ENCODE results near the gene PCP2. TPM values are rescaled to one million over a fixed set of nuclear protein-coding genes. Genes with fewer than 3 reads are reported as not detected.

The PCP2 gene
- total and polyA plus RNA-seq, 2 of the 8 experiments (the other 6 are each of a cell fraction or from before 2014, with no cell fraction given) = not detected

GRCh38 chr19:7636691-7637373 is 3.3 kb upstream of the PCP2 start, which contains the start of gene STXBP2 (continued):
- TF ChIP-seq CTCF (IDR thresholded peaks at IDR 0.05; ENCODE audit: control extremely low read depth in 1 of 3, insufficient read depth in 1 of 3, low read depth in 1 of 3, low read length in 3 of 3) (peak in 1 of 3 experiments; percentile 6; a peak in 1 of 4 replicates), ZNF274 (IDR thresholded peaks at IDR 0.05; ENCODE audit: borderline replicate concordance, extremely low read depth, low read length) (no peak), RFX5 (IDR thresholded peaks at IDR 0.05; ENCODE audit: borderline replicate concordance, low read depth, low read length) (no peak), GTF2F1 (IDR thresholded peaks at IDR 0.05; ENCODE audit: borderline replicate concordance, low read depth, low read length) (no peak), NRF1 (IDR thresholded peaks at IDR 0.05; ENCODE audit: low read depth, low read length) (peak; percentile 6; the same call in 1 of the 2 replicates), EGR1 (IDR thresholded peaks at IDR 0.05; ENCODE audit: borderline replicate concordance, low read depth, low read length) (no peak; the same call in 1 of the 2 replicates), TEAD4 (IDR thresholded peaks at IDR 0.05; ENCODE audit: low read depth, low read length) (no peak), SP2 (IDR thresholded peaks at IDR 0.05; ENCODE audit: low read length) (no peak), RNF2 (IDR thresholded peaks at IDR 0.05; ENCODE audit: borderline replicate concordance, low read depth, low read length, missing control alignments, poor library complexity, severe bottlenecking) (peak; percentile 34), CHD2 (IDR thresholded peaks at IDR 0.05; ENCODE audit: low read length) (no peak), TCF12 (IDR thresholded peaks at IDR 0.05; ENCODE audit: low read depth, low read length) (peak; percentile 70; the same call in 1 of the 2 replicates), E2F6 (IDR thresholded peaks at IDR 0.05) (peak; percentile 99), PHF8 (conservative IDR thresholded peaks at IDR 0.05; ENCODE audit: low read depth, low read length) (peak; percentile 84), KDM4A (IDR thresholded peaks at IDR 0.05; ENCODE audit: low read depth, low read length, severe bottlenecking) (peak; percentile 32), ATF2 (IDR thresholded peaks at IDR 0.05; ENCODE audit: low read length) (no peak), EP300 (IDR thresholded peaks at IDR 0.05; ENCODE audit: borderline replicate concordance in 1 of 2, low read depth in 2 of 2, low read length in 2 of 2) (no peak), CBX5 (IDR thresholded peaks at IDR 0.05; ENCODE audit: low read depth, low read length) (no peak), KDM5A (IDR thresholded peaks at IDR 0.05; ENCODE audit: low read length) (no peak)
